Measurements from ENCODE around the gene GHRHR. TPM values are rescaled to one million over a fixed set of nuclear protein-coding genes. Genes with fewer than 3 reads are reported as not detected.

Gene GHRHR
- total RNA-seq, 1 donor = not detected

GRCh38 chr7:31000161-31000693, 36.5 kb downstream of the GHRHR start:
- no peak for DNase-seq (ENCODE audit: low read depth in 2 of 3, low spot score in 2 of 3)

DNA sequence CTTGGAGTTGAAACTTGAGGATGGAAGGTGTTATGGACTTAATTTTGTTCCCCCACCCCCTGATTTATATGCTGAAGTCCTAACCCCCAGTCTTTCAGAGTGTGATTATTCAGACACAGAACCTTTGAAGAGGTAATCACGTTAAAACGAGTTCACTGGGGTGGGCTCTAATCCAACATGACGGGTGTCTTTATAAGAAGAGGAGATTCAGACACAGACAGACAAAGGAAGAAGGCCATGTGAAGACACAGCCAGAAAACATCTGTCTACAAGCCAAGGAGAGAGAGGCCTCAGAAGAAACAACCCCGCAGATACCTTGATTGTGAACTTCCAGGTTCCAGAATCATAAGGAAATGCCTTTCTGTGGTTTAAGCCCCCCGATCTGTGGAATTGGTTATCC, 37.0 kb downstream of the GHRHR start:
- DNase-seq (ENCODE audit: low read depth in 2 of 3, low spot score in 2 of 3) = no peak

DNA sequence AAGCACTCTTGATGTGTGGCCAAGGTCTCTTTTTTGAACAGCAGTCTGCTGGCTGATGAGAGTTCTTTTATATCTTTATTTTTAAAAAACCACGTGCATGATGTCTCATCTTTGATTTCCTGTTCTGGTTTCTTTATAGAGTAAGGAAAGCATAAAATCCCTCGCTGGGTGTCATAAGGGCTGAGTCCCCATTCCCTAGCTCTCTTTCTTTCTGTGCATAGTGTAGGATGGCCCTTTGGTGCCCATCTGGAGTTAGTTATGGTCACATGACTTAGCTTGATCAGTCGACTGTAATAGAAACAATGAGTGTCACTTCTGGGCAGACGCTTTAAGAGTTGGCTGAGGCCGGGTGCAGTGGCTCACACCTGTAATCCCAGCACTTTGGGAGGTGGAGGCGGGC, 38.5 kb downstream of the GHRHR start:
- DNase-seq (ENCODE audit: low read depth in 2 of 3, low spot score in 2 of 3) = no peak

GRCh38 chr7:31003097-31003496, 39.3 kb downstream of the GHRHR start:
- DNase-seq (ENCODE audit: low read depth in 2 of 3, low spot score in 2 of 3) = no peak

DNA sequence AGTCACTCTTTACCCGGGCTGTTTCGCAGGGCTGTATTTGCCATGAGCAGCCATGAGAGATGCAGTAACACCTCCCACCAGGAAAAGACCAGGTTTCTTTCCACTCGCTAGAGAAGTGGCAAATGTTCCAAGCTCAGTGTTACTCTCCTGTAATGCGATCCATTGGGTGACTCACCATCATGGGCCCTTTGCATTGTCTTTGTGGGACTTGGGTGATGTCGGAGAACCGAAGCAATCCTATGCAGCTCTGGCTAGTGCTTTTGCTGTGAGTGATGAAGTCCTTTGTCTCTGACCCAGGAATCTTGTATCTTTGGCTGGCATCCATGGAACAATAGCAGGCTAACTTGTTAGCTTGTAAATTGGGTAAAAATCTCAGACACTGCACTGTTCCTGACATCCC, 40.0 kb downstream of the GHRHR start:
- DNase-seq (ENCODE audit: low read depth in 2 of 3, low spot score in 2 of 3) = no peak

DNA sequence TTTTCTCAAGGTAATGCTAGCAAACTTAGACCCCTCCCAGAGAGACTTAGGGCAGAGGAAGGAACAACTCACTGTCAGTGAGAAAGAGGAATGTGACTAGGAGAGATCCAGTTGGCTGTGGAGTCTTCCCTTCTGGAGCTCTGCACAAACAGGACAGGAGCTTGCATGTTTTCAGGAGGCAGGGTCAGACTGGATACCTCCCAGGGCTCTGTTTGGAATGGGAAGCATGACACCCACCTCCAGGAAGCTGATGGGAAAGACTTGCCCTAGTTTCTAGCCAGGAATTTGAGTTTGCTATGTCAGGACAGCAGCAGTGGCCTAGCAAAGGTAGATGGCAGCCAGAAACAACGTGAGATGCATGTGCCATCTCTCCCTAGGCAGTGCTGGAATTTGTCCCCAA, 40.6 kb downstream of the GHRHR start:
- DNase-seq (ENCODE audit: low read depth in 2 of 3, low spot score in 2 of 3) = no peak

DNA sequence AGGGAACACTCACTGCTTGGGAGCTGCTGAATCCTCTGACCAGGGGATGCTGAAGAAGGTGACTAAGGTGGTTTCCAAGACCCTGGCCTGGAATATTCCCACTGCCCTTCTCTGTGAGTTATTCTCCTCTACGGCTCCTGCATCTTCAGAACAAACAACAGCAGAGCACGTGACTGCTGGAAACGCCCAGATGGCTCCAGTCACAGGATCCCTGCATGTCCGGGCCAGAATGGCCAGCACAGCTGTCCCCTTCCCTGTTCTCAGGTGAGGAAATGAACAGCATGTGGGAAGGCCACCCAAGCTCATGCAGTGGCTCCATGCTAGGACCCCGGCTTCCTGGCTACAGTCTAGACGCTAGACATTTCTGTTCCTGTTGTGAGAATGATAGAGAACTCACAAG, 43.1 kb downstream of the GHRHR start:
- DNase-seq (ENCODE audit: low read depth in 2 of 3, low spot score in 2 of 3) = no peak

GRCh38 chr7:31007634-31008033, 43.9 kb downstream of the GHRHR start:
- no peak for DNase-seq (ENCODE audit: low read depth in 2 of 3, low spot score in 2 of 3)

GRCh38 chr7:31014826-31015225, 51.1 kb downstream of the GHRHR start:
- DNase-seq (ENCODE audit: low read depth in 2 of 3, low spot score in 2 of 3) = no peak

- DNase-seq (ENCODE audit: low read depth in 2 of 3, low spot score in 2 of 3) = no peak
These were observed 53.4 kb downstream of the GHRHR start for GRCh38 chr7:31017032-31017675.

DNA sequence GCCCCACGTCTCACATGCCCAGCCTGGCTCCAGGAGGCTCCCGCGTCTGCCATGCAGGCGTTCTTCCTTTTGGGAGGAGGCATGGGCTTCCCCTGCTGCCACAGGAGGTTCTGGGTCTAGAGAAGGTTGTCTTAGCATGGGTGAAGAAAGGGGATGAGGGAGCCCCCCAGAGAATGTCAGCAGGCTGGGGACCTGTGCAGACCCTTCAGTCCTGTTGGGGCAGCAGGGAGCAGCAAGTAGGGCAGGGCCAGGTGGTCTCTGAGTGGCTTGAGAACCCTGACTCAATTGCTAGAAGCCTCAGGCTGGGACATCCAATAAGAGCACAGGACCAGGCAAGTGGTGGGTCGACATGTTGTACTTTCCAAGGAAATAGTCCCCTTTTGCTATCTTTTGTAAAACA, 54.0 kb downstream of the GHRHR start:
- DNase-seq (ENCODE audit: low read depth in 2 of 3, low spot score in 2 of 3) = no peak

DNA sequence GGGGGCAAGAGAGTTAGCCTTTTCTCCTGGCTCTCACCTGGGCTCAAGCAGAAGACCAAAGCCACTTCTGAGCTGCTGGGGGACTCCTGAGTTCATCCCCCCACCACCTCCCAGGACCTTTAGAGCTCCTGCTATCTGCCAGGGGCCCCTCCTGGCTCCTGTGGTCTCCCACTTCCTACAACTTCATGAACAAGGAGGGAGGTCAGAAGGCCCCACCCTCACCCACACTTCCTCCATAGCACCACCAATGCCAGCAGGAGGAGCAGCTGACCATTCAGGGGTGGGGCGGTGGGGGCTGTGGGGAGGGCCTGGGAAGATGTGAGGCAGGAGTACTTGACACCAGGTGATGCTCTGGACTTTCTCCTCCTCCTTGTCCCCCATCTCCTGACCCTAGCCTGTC, 55.8 kb downstream of the GHRHR start:
- DNase-seq (ENCODE audit: low read depth in 2 of 3, low spot score in 2 of 3) = no peak

DNA sequence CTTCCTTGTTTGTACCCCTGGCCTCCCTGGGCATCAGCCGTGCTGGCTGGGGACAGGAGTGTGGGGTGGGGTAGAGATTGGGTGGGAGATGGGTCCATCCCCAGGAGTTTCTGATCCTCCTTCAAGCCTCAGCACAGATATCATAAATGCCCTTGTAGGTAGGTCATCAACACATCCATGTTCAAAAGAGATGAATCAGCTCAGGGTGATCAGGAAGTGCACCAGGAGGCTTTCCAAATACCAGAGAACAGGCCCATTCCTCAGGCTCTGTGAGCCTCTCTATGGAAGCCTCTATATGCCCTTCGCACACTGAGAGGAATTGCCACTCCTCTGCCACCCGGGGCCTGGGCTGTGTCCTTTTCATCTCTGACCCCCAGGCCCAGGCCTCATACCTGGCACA, 56.4 kb downstream of the GHRHR start:
- no peak for DNase-seq (ENCODE audit: low read depth in 2 of 3, low spot score in 2 of 3)

DNA sequence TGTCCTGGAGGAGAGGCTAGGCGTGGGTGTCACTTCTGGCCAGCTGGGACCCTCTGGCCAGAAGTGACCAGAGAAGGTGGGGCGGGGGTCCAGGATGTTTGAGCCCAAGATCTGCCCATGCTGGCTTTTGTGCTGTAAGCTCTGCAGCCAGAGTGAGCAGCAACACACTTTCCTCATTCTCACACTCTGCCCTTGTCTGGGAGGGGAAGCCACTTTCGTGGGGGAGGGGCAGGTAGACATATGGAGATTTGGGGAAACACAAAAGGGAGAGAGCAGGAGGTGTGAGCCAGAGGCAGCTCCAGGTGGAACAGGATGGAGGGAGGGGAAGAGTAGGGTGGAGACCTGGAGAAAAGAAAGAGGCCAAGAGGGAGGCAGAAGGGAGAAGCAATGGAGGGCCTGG, 56.9 kb downstream of the GHRHR start:
- no peak for DNase-seq (ENCODE audit: low read depth in 2 of 3, low spot score in 2 of 3)

- DNase-seq (ENCODE audit: low read depth in 2 of 3, low spot score in 2 of 3) = no peak
These were observed 58.4 kb downstream of the GHRHR start for GRCh38 chr7:31022117-31022516.

DNA sequence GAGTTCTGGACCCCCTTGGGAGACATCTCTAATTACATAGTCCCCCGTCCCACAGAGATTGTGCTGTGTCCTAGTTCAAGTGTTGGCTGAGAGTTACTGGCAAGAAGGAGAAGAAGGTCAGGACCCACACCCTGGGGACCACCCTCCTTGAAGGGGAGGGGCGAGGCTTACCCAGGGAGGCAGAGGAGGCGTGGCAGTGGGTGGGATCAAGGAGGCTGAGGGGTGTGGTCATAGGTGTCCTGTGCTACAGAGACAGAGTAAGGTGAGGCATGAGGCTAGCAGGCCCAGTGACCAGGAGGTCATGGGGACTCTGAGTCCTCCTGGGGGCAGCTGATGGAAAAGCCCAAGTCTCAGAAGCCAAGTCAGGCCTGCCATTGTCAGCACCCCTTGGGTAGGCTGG, 59.0 kb downstream of the GHRHR start:
- DNase-seq (ENCODE audit: low read depth in 2 of 3, low spot score in 2 of 3) = no peak

DNA sequence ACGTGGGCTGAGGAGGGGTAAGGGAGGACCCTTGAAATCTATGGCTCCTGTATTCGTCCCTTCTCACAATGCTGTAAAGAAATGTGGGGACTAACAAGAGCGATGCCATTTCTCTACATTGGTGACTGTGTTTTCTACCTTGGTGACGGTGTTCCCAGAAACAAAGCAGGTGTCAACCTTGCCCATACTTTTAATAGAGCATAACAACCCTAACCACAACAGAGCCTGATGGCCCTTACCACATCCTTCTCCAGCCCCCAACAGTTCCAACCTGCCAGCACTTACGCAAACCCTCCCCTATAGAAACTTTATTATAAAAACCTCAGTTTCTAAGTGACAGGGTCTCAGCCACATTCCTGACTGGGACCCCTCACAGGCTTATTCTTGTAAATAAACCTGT, 60.1 kb downstream of the GHRHR start:
- DNase-seq (ENCODE audit: low read depth in 2 of 3, low spot score in 2 of 3) = peak in 1 of 3 donors; percentile 5

DNA sequence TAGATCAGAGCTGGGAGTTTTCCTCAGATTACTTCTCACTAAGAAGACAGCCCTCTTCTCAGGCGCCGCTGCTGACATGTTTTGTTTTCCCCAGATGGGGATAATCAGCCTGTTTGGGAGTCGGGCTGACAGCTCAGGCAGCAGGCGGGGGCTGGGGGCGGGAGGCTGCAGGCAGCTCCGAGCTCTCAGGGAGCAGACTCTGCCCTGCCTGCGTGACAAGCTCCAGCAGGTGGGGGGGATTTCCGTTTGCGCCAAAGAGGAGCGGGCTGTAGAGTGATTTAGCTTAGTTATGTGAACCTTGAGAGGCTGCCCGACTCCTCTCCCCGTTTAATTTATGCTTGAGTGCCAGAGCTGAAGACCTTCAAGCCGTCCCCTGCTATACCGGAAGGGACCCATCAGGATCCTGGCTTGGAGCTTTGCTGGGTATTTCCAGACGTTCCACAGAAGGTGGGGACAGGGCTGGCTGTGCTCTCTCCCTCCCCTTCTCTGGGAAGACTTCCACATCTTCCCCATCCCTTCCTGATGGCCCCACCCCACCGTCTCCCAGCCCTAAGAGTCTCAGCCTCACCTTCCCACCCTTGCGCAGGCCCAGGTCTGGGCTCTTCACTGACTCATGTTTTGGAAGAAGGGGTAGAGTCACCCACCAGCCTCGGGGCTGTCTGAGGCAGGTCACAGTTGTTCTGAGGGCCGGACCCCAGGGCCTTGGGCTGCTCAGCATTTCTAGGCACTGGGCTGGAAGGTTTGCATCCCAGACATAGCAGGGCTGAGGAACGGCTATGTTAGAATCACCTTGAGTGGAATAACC, 63.6 kb downstream of the GHRHR start:
- DNase-seq (ENCODE audit: low read depth in 2 of 3, low spot score in 2 of 3) = no peak

DNA sequence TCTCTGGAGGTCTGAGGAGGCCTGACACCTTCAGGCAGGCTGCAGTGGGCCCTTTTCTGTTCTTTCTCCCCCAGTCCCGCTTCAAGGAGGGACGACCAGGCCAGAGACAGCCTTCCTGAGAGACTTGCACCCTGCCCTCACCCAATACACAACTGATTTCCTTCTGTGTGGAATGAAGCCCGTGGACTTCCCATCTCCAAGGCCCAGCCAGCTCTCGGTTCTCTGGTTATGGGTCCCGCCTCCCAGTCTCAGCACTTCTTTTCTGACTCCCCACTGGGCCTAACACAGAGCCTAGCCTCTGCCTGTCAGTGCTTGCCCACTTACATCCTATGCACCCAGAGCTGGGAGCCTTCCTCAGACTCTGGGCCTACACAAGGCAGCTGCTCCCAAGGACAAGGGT, 64.3 kb downstream of the GHRHR start:
- DNase-seq (ENCODE audit: low read depth in 2 of 3, low spot score in 2 of 3) = no peak

DNA sequence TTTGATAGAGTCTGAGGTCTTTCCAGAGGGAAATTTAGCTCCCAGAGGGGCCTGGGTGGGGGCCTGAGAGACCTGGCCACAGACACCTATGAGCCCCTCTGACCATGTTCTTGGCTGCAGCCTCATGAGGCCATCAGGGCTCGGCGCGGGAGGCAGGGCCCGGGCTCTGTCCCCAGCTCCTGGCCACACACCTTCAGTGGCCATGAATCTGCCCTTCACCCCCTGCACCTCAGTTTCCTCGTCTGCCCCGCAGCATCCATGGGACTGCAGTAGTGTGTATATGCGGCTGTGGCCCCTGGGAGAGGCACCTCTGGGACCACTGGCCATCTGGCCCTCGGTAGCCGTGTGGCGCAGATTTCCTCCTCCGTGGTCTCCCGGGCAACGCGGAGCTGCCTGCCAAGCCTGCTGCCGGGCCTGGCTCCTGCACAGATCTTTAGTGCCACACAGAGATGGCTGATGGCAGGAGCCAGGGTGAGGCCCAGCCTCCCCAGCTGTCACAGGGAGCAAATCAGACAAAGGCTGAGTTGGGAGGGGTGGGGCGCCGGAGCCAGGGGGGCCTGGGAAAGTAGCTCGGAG, 64.8 kb downstream of the GHRHR start:
- DNase-seq (ENCODE audit: low read depth in 2 of 3, low spot score in 2 of 3) = no peak
